Measurements from ENCODE around the gene FAM217B.

The FAM217B gene

DNA sequence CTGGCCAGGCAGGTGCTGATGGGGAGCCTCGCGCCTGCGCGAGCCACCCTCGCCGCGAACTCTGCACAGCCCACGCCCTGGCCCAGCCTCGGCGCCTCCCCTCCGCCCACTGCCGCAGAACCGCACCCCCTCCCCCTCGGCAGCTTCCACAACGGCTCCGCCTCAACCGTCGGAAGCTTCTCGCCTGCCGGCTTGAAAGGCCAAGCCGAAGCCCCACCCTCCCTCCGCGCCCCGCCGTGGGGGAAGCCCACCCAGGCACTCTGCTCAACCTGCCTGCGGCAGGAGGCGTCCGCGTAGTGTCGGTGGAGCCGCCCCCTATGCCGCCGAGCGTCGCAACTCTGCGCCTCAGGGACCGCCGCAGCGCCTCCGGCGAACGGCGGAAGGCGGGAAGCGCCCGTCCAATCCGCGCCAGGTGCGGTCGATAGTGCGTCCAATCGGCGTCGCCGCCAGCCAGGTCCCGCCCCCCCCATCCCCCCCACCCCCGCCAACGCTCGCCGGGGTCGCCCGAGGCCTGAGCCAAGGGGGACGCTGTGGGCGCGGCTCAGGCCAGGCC lies 6.8 kb upstream of the FAM217B start, which contains the start of gene SYCP2:
Gene SYCP2, minus strand, starts transcription at position 342 of the 553 bp plus-strand sequence. CDS start 11,224 bp downstream, outside the sequence.
- TF ChIP-seq CTCF (conservative IDR thresholded peaks at IDR 0.05) (no peak), ZFX (IDR thresholded peaks at IDR 0.05) (no peak)

DNA sequence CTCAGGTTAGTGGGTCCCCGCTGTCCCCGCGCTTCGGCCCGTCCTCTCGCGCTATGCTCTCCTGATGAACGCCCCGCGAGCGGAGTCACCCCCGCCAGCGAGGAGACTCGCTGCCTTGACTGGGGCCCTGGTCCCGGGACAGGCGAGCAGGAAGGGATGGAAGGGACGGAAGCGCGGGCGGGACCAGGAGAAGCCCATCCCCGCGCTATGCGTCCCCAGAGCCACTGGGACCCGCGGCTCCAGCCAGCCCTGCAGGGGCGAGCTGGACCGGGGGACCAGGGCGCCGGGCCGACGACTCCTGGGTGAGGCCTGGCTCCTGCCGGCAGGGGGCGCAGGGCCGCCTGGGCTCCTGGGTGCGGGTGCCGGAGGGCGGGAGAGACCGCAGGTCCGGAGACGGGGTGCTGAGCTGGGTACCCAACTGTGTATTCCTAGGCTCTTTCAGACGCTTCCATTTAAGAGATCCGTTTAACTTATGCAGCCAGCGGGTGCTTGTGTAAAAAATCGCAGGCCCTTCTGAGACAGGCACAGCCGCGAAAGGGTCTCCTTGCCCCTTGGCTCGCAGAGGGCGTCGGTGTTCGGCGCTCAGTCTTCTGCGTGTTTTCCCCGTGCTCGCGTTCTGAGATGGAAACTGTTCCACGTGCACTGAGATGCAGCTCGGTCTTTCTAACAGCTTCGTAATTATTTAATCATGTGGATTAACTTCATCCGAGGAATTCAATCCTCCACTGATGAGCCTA lies 6.2 kb upstream of the FAM217B start:
- H3K27ac ChIP-seq: no peak overlapping the region
- TF ChIP-seq CTCF (conservative IDR thresholded peaks at IDR 0.05) (peak; percentile 86), ZFX (IDR thresholded peaks at IDR 0.05) (no peak)

More for the DNA sequence above, 6.8 kb upstream of the FAM217B start, which contains the start of gene SYCP2:
- H3K27ac ChIP-seq: no peak within 1 kb of the TSS

- H3K27ac ChIP-seq: no peak overlapping the region
- TF ChIP-seq ZFX (IDR thresholded peaks at IDR 0.05) (no peak), CTCF (conservative IDR thresholded peaks at IDR 0.05) (no peak)
Observed at GRCh38 chr20:59935457-59936185, 4.6 kb upstream of the FAM217B start.

- H3K27ac ChIP-seq: no peak overlapping the region
- TF ChIP-seq CTCF (conservative IDR thresholded peaks at IDR 0.05) (no peak), ZFX (IDR thresholded peaks at IDR 0.05) (no peak)
Observed at GRCh38 chr20:59936409-59936808, 3.8 kb upstream of the FAM217B start.

- TF ChIP-seq CTCF (conservative IDR thresholded peaks at IDR 0.05) (no peak), ZFX (IDR thresholded peaks at IDR 0.05) (no peak)
- no peak overlapping the region for H3K27ac ChIP-seq
Observed at GRCh38 chr20:59937150-59937549, 3.0 kb upstream of the FAM217B start.

DNA sequence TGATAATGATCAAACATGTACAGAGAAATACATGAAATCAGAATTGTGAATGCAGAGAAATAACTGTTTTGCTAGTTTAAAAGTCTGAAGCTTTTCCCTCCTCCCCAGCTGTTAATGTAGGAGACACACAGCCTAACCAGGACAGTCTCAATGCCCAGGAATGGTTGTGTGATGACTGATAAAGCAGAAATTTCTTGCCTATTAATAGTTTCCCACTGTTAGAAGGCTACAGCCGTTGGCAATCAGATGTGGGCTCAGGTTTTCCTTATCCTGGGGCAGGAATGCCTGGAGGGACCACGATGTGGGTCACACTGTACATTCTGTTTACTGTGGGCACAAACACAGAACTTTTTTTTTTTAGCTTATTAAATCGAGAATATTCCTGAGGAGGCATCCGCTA lies 2.0 kb upstream of the FAM217B start:
- TF ChIP-seq ZFX (IDR thresholded peaks at IDR 0.05): no peak
- no peak for TF ChIP-seq CTCF (conservative IDR thresholded peaks at IDR 0.05)
- no peak overlapping the region for H3K27ac ChIP-seq

GRCh38 chr20:59938696-59939051 lies 1.5 kb upstream of the FAM217B start:
- TF ChIP-seq CTCF (conservative IDR thresholded peaks at IDR 0.05) (no peak), ZFX (IDR thresholded peaks at IDR 0.05) (no peak)
- H3K27ac ChIP-seq: no peak overlapping the region; the same call in 1 of the 2 replicates
